ENCODE data around the gene TRPM3. TPM values are rescaled to one million over a fixed set of nuclear protein-coding genes. Genes with fewer than 3 reads are reported as not detected.
A peak's percentile ranks its signal among the peaks of the same experiment; 100 is the strongest.

Gene TRPM3
- total RNA-seq, 1 donor from 2014 or later = 8.2 TPM

GRCh38 chr9:70586476-70586875 lies 534.9 kb downstream of the TRPM3 start:
- no peak for DNase-seq (ENCODE audit: low spot score)

GRCh38 chr9:70581955-70582350 lies 539.5 kb downstream of the TRPM3 start:
- DNase-seq (ENCODE audit: low spot score) = no peak

GRCh38 chr9:70581214-70581954 lies 540.0 kb downstream of the TRPM3 start:
- no peak for DNase-seq (ENCODE audit: low spot score)

GRCh38 chr9:70580606-70581195 lies 540.7 kb downstream of the TRPM3 start:
- no peak for DNase-seq (ENCODE audit: low spot score)

GRCh38 chr9:70579686-70580085 lies 541.7 kb downstream of the TRPM3 start:
- no peak for DNase-seq (ENCODE audit: low spot score)

GRCh38 chr9:70578720-70579119 lies 542.7 kb downstream of the TRPM3 start:
- DNase-seq (ENCODE audit: low spot score) = no peak

GRCh38 chr9:70577671-70578070 lies 543.8 kb downstream of the TRPM3 start:
- DNase-seq (ENCODE audit: low spot score) = no peak

- no peak for DNase-seq (ENCODE audit: low spot score)
Observed at GRCh38 chr9:70576116-70576515, 545.3 kb downstream of the TRPM3 start.

GRCh38 chr9:70574151-70574837 lies 547.1 kb downstream of the TRPM3 start:
- peak; percentile 58 for DNase-seq (ENCODE audit: low spot score)

- DNase-seq (ENCODE audit: low spot score) = no peak
Observed at GRCh38 chr9:70573308-70573707, 548.1 kb downstream of the TRPM3 start.

GRCh38 chr9:70571258-70571657 lies 550.2 kb downstream of the TRPM3 start:
- no peak for DNase-seq (ENCODE audit: low spot score)

- DNase-seq (ENCODE audit: low spot score) = no peak
Observed at GRCh38 chr9:70569791-70570190, 551.6 kb downstream of the TRPM3 start.

- no peak for DNase-seq (ENCODE audit: low spot score)
Observed at GRCh38 chr9:70569070-70569772, 552.2 kb downstream of the TRPM3 start.

GRCh38 chr9:70567511-70567910 lies 553.9 kb downstream of the TRPM3 start:
- DNase-seq (ENCODE audit: low spot score) = no peak

GRCh38 chr9:70566751-70567150 lies 554.7 kb downstream of the TRPM3 start:
- DNase-seq (ENCODE audit: low spot score) = no peak

GRCh38 chr9:70566066-70566465 lies 555.4 kb downstream of the TRPM3 start:
- DNase-seq (ENCODE audit: low spot score) = no peak

GRCh38 chr9:70564468-70565335 lies 556.7 kb downstream of the TRPM3 start:
- DNase-seq (ENCODE audit: low spot score) = no peak

- no peak for DNase-seq (ENCODE audit: low spot score)
Observed at GRCh38 chr9:70563431-70564204, 557.8 kb downstream of the TRPM3 start.

GRCh38 chr9:70563010-70563409 lies 558.4 kb downstream of the TRPM3 start:
- no peak for DNase-seq (ENCODE audit: low spot score)

- no peak for DNase-seq (ENCODE audit: low spot score)
Observed at GRCh38 chr9:70561786-70562395, 559.5 kb downstream of the TRPM3 start.
